Lung microvascular endothelial cell (primary cell): ENCODE data around the gene PCAT7. TPM values are rescaled to one million over a fixed set of nuclear protein-coding genes. Genes with fewer than 3 reads are reported as not detected.

ENCODE experiments used
- DNase-seq, 2 donors: peaks; one replicate each; pipeline versions ENCODE4 v3.0.0 to v3.0.0-alpha.2; 2010; ENCODE audit warnings: low read depth in 2 of 2
- total RNA-seq: library from RNA; depleted of rRNA; stranded (reverse); fragments of >200 nt; gene quantifications from 2 replicates; pipeline ENCODE4 v1.2.1, GENCODE V29; 2014

The PCAT7 gene
- total RNA-seq, 1 donor from 2014 or later = not detected

GRCh38 chr9:94603259-94604160, 48.6 kb downstream of the PCAT7 start:
- DNase-seq = peak; percentile 53 to 54

- no peak for DNase-seq
These were observed 52.0 kb downstream of the PCAT7 start for GRCh38 chr9:94606646-94607422.

GRCh38 chr9:94607423-94607691, 52.5 kb downstream of the PCAT7 start:
- DNase-seq = no peak

- DNase-seq = no peak
These were observed 55.3 kb downstream of the PCAT7 start for GRCh38 chr9:94610181-94610606.

GRCh38 chr9:94611638-94612068, 56.8 kb downstream of the PCAT7 start:
- DNase-seq = no peak

- DNase-seq = no peak
These were observed 57.2 kb downstream of the PCAT7 start for GRCh38 chr9:94612071-94612470.

- DNase-seq = no peak
These were observed 58.1 kb downstream of the PCAT7 start for GRCh38 chr9:94613003-94613402.

GRCh38 chr9:94619026-94619425, 64.1 kb downstream of the PCAT7 start:
- DNase-seq = no peak

Other genes starting within 250 kb of the PCAT7 start
- not detected in 2 replicates for gene NUTM2F, start 226.4 kb upstream of the PCAT7 start, total RNA-seq
- not detected in 2 replicates for gene FBP2, start 38.7 kb downstream of the PCAT7 start, total RNA-seq
- gene FBP1, start 84.4 kb downstream of the PCAT7 start, total RNA-seq = 0.44 TPM in 1 of 2 replicates, not detected in the other
- gene AOPEP, start 171.6 kb downstream of the PCAT7 start, total RNA-seq = 22.0 and 33.9 TPM in 2 replicates